ENCODE data around the gene THEMIS.

DNA sequence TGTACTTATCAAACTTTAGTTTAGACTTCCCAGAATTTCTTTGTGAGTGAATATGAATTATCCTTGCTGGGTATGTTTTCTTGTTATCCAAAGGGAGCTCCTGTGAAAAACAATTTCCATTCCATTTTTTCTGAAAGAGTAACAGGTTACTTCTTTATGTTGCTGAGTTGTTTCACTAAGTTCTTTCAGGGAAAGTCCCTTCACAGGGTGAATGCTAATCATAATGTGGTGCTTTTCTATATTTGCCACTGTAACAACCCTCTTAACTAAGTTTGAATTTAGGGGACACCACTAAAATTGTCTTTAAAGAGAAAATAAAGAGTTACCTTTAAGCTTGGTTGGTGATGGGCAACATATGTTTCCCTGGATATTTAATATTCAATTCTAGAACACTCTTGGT is 79.4 kb downstream of the THEMIS start:
- TF ChIP-seq, protein P1, sequence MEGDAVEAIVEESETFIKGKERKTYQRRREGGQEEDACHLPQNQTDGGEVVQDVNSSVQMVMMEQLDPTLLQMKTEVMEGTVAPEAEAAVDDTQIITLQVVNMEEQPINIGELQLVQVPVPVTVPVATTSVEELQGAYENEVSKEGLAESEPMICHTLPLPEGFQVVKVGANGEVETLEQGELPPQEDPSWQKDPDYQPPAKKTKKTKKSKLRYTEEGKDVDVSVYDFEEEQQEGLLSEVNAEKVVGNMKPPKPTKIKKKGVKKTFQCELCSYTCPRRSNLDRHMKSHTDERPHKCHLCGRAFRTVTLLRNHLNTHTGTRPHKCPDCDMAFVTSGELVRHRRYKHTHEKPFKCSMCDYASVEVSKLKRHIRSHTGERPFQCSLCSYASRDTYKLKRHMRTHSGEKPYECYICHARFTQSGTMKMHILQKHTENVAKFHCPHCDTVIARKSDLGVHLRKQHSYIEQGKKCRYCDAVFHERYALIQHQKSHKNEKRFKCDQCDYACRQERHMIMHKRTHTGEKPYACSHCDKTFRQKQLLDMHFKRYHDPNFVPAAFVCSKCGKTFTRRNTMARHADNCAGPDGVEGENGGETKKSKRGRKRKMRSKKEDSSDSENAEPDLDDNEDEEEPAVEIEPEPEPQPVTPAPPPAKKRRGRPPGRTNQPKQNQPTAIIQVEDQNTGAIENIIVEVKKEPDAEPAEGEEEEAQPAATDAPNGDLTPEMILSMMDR (IDR thresholded peaks at IDR 0.05; ENCODE audit: low read length) = no peak
- TF ChIP-seq EZH2 (IDR thresholded peaks at IDR 0.05; ENCODE audit: borderline replicate concordance, low read length) = no peak

Data from OCI-LY1 (cell line).